Duodenal mucosa (tissue), 2 donors: ENCODE measurements around the gene USP47.

Source experiments
- H3K27ac ChIP-seq: one replicate; pipeline ENCODE4 v1.7.0; 2013; ENCODE audit warnings: low read depth, low read length
- H3K27me3 ChIP-seq, 2 donors: one replicate each; pipeline ENCODE4 v1.7.0; 2013; ENCODE audit warnings: low read length in 2 of 2, control low read depth in 1 of 2; ENCODE audit not compliant: insufficient read depth in 2 of 2, control insufficient read depth in 1 of 2
- H3K36me3 ChIP-seq, 2 donors: one replicate each; pipeline ENCODE4 v1.7.0; 2013; ENCODE audit warnings: low read length in 2 of 2, control low read depth in 1 of 2; ENCODE audit not compliant: insufficient read depth in 2 of 2, control insufficient read depth in 1 of 2
- H3K4me1 ChIP-seq, 2 donors: one replicate each; pipeline ENCODE4 v1.7.0; 2013; ENCODE audit warnings: low read length in 2 of 2, control low read depth in 1 of 2; ENCODE audit not compliant: insufficient read depth in 2 of 2, control insufficient read depth in 1 of 2
- H3K4me3 ChIP-seq, 2 donors: one replicate each; pipeline ENCODE4 v1.7.0; 2013; ENCODE audit warnings: low read length in 2 of 2, low read depth in 1 of 2
- H3K9ac ChIP-seq, 2 donors: one replicate each; pipeline ENCODE4 v1.7.0; 2013; ENCODE audit warnings: low read length in 2 of 2, low read depth in 1 of 2
- H3K9me3 ChIP-seq, 2 donors: one replicate each; pipeline ENCODE4 v1.7.0; 2013; ENCODE audit warnings: low read length in 2 of 2, control low read depth in 1 of 2; ENCODE audit not compliant: control insufficient read depth in 1 of 2

USP47 gene

GRCh38 chr11:11864803-11865202, 23.0 kb downstream of the USP47 start:
- peaks cover 0 to 12% of the 10 kb centered on the region in 2 donors for H3K4me1 ChIP-seq
- no peak overlapping the region for H3K9ac ChIP-seq
- no peak overlapping the region for H3K4me3 ChIP-seq
- H3K27me3 ChIP-seq, result no peaks in the 10 kb centered on the region
- H3K36me3 ChIP-seq, result no peaks in the 10 kb centered on the region
- no peaks in the 10 kb centered on the region for H3K9me3 ChIP-seq
- H3K27ac ChIP-seq, result no peak overlapping the region

GRCh38 chr11:11865449-11865848, 23.7 kb downstream of the USP47 start:
- H3K4me1 ChIP-seq, result peaks cover 0 to 9% of the 10 kb centered on the region in 2 donors
- no peak overlapping the region for H3K4me3 ChIP-seq
- no peaks in the 10 kb centered on the region for H3K9me3 ChIP-seq
- H3K27me3 ChIP-seq, result no peaks in the 10 kb centered on the region
- no peaks in the 10 kb centered on the region for H3K36me3 ChIP-seq
- H3K9ac ChIP-seq, result no peak overlapping the region
- H3K27ac ChIP-seq, result no peak overlapping the region

GRCh38 chr11:11866203-11866602, 24.4 kb downstream of the USP47 start:
- H3K9me3 ChIP-seq, result no peaks in the 10 kb centered on the region
- no peaks in the 10 kb centered on the region for H3K27me3 ChIP-seq
- peaks cover 0 to 5% of the 10 kb centered on the region in 2 donors for H3K4me1 ChIP-seq
- H3K9ac ChIP-seq, result no peak overlapping the region
- no peak overlapping the region for H3K4me3 ChIP-seq
- no peak overlapping the region for H3K27ac ChIP-seq
- no peaks in the 10 kb centered on the region for H3K36me3 ChIP-seq

GRCh38 chr11:11867720-11868119, 25.9 kb downstream of the USP47 start:
- H3K4me1 ChIP-seq, result peaks cover 0 to 12% of the 10 kb centered on the region in 2 donors

GRCh38 chr11:11871991-11872401, 30.2 kb downstream of the USP47 start:
- no peak overlapping the region for H3K4me3 ChIP-seq
- H3K4me1 ChIP-seq, result peaks cover 0 to 7% of the 10 kb centered on the region in 2 donors
- no peaks in the 10 kb centered on the region for H3K27me3 ChIP-seq
- no peak overlapping the region for H3K9ac ChIP-seq
- H3K36me3 ChIP-seq, result no peaks in the 10 kb centered on the region
- H3K9me3 ChIP-seq, result no peaks in the 10 kb centered on the region
- H3K27ac ChIP-seq, result no peak overlapping the region

More at GRCh38 chr11:11867720-11868119, 25.9 kb downstream of the USP47 start:
- Histone ChIP-seq H3K27ac (no peak overlapping the region), H3K36me3 (no peaks in the 10 kb centered on the region), H3K4me3 (no peak overlapping the region), H3K27me3 (no peaks in the 10 kb centered on the region), H3K9me3 (no peaks in the 10 kb centered on the region), H3K9ac (no peak overlapping the region)

- Histone ChIP-seq H3K9me3 (no peaks in the 10 kb centered on the region), H3K36me3 (peaks cover 0 to 3% of the 10 kb centered on the region in 2 donors), H3K27me3 (no peaks in the 10 kb centered on the region), H3K27ac (no peak overlapping the region), H3K4me3 (no peak overlapping the region), H3K9ac (no peak overlapping the region), H3K4me1 (peaks cover 0 to 12% of the 10 kb centered on the region in 2 donors)
These were observed 34.7 kb downstream of the USP47 start for GRCh38 chr11:11876458-11876857.

GRCh38 chr11:11880179-11880578, 38.4 kb downstream of the USP47 start:
- Histone ChIP-seq H3K36me3 (peaks cover 9 to 13% of the 10 kb centered on the region in 2 donors), H3K4me1 (peaks cover 0 to 6% of the 10 kb centered on the region in 2 donors), H3K9me3 (no peaks in the 10 kb centered on the region), H3K4me3 (no peak overlapping the region), H3K27me3 (no peaks in the 10 kb centered on the region), H3K9ac (no peak overlapping the region), H3K27ac (no peak overlapping the region)

- H3K4me1 ChIP-seq, result peaks cover 0 to 6% of the 10 kb centered on the region in 2 donors
- no peak overlapping the region for H3K9ac ChIP-seq
- no peak overlapping the region for H3K4me3 ChIP-seq
- no peaks in the 10 kb centered on the region for H3K27me3 ChIP-seq
- no peaks in the 10 kb centered on the region for H3K9me3 ChIP-seq
- no peak overlapping the region for H3K27ac ChIP-seq
- H3K36me3 ChIP-seq, result peaks cover 15 to 32% of the 10 kb centered on the region in 2 donors
These were observed 40.8 kb downstream of the USP47 start for GRCh38 chr11:11882539-11882938.

- no peak overlapping the region for H3K4me3 ChIP-seq
- no peaks in the 10 kb centered on the region for H3K27me3 ChIP-seq
- no peak overlapping the region for H3K27ac ChIP-seq
- H3K9ac ChIP-seq, result no peak overlapping the region
- H3K9me3 ChIP-seq, result no peaks in the 10 kb centered on the region
- peaks cover 15 to 32% of the 10 kb centered on the region in 2 donors for H3K36me3 ChIP-seq
- peaks cover 0 to 6% of the 10 kb centered on the region in 2 donors for H3K4me1 ChIP-seq
These were observed 42.6 kb downstream of the USP47 start for GRCh38 chr11:11884351-11884750.

- peaks cover 15 to 32% of the 10 kb centered on the region in 2 donors for H3K36me3 ChIP-seq
These were observed 43.2 kb downstream of the USP47 start for GRCh38 chr11:11884774-11885481.

More at GRCh38 chr11:11884774-11885481, 43.2 kb downstream of the USP47 start:
- Histone ChIP-seq H3K27me3 (no peaks in the 10 kb centered on the region), H3K4me3 (no peak overlapping the region), H3K9ac (no peak overlapping the region), H3K27ac (no peak overlapping the region), H3K9me3 (no peaks in the 10 kb centered on the region), H3K4me1 (peaks cover 0 to 6% of the 10 kb centered on the region in 2 donors)
